Fibroblast of villous mesenchyme (primary cell): Measurements from ENCODE around the gene B4GALT5. TPM values are rescaled to one million over a fixed set of nuclear protein-coding genes. Genes with fewer than 3 reads are reported as not detected.

Experiments
- DNase-seq: peaks from one replicate; pipeline ENCODE4 v3.0.0-alpha.2; 2010; ENCODE audit warnings: low read depth
- H3K4me3 ChIP-seq: 2 replicates; pipeline ENCODE4 v1.5.1; 2011; ENCODE audit warnings: low read depth, mild to moderate bottlenecking, low read length
- total RNA-seq: library from RNA; depleted of rRNA; stranded (reverse); fragments of >200 nt; gene quantifications from 2 replicates; pipeline ENCODE4 v1.2.3, GENCODE V29; 2012
- TF ChIP-seq, protein P1 (sequence below): IDR thresholded peaks from 2 replicates; pipeline ENCODE4 v1.5.1; 2012; ENCODE audit warnings: low read depth, mild to moderate bottlenecking, low read length; ENCODE audit not compliant: insufficient read depth

The B4GALT5 gene
- total RNA-seq, 1 donor = 33.7 TPM

- no peak for DNase-seq
- TF ChIP-seq, protein P1, sequence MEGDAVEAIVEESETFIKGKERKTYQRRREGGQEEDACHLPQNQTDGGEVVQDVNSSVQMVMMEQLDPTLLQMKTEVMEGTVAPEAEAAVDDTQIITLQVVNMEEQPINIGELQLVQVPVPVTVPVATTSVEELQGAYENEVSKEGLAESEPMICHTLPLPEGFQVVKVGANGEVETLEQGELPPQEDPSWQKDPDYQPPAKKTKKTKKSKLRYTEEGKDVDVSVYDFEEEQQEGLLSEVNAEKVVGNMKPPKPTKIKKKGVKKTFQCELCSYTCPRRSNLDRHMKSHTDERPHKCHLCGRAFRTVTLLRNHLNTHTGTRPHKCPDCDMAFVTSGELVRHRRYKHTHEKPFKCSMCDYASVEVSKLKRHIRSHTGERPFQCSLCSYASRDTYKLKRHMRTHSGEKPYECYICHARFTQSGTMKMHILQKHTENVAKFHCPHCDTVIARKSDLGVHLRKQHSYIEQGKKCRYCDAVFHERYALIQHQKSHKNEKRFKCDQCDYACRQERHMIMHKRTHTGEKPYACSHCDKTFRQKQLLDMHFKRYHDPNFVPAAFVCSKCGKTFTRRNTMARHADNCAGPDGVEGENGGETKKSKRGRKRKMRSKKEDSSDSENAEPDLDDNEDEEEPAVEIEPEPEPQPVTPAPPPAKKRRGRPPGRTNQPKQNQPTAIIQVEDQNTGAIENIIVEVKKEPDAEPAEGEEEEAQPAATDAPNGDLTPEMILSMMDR = no peak
- no peak overlapping the region for H3K4me3 ChIP-seq
Observed at GRCh38 chr20:49594931-49595315, 118.8 kb downstream of the B4GALT5 start.

DNA sequence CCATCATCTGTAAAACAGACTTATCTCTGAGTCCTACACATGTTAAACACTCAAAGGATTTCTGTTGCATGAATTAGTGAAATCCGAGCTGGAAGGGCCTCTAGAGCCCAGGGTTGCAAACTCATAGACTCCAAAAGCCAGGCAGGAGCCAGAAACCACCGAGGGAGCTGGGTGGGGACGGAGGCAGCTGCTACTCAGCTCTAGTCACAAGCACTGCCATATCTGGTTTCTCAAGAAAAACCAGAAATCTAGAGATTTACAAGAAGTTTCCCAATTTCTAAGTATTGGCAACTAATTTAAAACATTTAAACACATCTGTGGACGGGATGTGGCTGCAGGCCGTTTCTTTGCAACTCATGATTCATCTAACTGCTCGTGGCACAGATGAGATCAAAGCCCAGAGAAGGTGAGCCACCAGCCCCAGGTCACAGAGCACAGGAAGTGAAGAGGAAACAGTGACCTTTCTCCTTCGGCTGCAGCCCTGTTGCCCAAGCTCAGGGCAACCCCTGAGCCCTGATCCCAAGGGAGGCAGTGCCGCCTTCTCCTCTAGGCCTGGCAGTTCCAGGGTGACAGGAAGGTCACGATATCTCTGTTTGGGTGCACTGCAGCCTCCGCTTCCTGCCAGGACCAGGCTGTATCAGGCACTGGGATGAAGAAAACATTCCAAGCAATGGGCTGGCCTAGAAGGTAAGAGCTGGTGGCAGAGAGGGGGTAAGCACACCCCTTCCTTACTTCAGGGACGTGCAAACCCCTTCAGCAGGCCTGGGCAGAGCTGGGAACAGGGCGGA, 119.3 kb downstream of the B4GALT5 start:
- DNase-seq = peak; percentile 89
- TF ChIP-seq, protein P1 = no peak
- H3K4me3 ChIP-seq = no peak overlapping the region

GRCh38 chr20:49593466-49594142, 120.1 kb downstream of the B4GALT5 start:
- DNase-seq = no peak
- TF ChIP-seq, protein P1 = no peak
- no peak overlapping the region for H3K4me3 ChIP-seq

- no peak for DNase-seq
- TF ChIP-seq, protein P1 = no peak
- no peak overlapping the region for H3K4me3 ChIP-seq
Observed at GRCh38 chr20:49592120-49592519, 121.6 kb downstream of the B4GALT5 start.

DNA sequence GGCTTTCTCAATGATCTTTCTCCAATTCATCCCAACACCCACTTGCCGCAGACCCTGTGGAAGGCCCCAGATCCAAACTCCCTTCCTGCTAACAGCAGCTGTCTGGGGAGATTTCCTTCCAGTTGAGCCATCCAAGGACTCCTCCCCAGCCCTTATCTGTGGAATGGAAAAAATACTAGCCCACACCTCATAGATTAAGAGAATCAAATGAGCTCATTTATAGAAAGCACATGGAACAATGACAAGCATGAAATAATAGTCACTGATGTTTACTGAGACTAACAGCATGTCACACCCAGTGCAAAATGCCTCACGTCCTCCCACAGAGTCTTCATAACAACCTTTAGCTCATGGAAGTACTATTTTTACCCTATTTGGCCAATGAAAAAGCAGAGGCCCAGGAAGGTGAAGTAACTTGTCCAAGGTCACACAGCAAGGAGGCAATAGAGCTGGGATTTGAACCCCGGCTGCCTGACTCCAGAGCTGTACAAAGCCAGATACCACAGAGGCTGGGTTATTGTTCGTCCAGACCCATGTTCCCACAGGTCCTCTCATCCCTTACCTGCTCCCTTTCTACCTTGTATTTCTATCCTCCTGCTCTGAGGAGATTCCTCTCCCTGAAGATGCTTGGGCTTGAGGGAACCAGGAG, 122.3 kb downstream of the B4GALT5 start:
- no peak overlapping the region for H3K4me3 ChIP-seq
- DNase-seq = peak; percentile 59
- TF ChIP-seq, protein P1 = no peak

- TF ChIP-seq, protein P1 = no peak
- DNase-seq = no peak
- no peak overlapping the region for H3K4me3 ChIP-seq
Observed at GRCh38 chr20:49590163-49591017, 123.3 kb downstream of the B4GALT5 start.
